ENCODE results near the gene NCAM1.

GRCh38 chr11:113022262-113022661, 61.0 kb downstream of the NCAM1 start:
- TF ChIP-seq CTCF (IDR thresholded peaks at IDR 0.05) (no peak), POLR2A (IDR thresholded peaks at IDR 0.05) (no peak)

Measured in Peyer's patch (tissue), 4 donors.